Measurements from ENCODE around the gene MTURN. TPM values are rescaled to one million over a fixed set of nuclear protein-coding genes. Genes with fewer than 3 reads are reported as not detected.

Gene MTURN
- total RNA-seq, 2 donors from 2014 or later: 25.8 to 27.3 TPM

DNA sequence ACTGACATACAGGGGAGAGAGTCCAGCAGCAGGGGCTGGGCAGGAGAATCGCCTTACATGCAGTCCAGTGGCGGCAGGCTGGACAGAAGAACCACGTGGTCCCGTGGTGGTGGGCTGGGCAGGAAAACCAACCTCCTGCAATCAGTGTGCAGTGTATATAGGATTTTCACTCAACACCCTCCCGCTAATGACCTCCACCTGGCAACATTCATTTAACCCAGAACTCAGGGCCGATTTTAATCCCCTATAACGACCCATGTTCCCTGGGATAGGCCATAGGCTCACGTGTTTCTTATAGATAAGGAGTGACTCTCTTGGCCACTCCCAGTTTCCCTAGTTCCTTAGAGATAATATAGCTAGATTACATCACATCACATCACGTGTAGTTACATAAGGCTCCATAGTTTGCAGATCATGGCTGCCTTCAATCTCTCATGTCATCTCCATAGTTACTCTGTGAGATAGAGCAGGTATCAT, 19.4 kb downstream of the MTURN start:
- intact Hi-C loops (cut with DNase I): no loop called here
- no peak for ATAC-seq
- DNase-seq: no peak

DNA sequence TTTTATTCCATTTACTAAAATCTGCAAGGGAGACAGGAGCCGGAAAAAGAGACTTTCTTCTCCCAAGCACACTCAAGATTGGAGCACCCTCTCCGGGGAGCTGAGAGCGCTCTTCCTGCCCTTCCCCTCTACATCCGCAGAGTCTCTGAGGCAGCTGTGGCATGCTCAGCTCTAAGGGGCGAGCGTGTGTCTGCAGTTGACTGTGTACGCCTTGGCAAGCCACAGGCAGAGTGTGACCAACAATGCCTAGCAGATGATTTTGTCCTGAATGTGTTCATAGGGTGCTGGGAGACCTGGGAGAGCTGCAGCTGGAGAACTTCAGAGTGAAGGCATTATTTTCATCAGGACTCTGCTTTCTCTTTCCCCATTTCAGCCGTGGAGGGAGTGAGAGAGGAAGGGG, 20.7 kb downstream of the MTURN start:
- intact Hi-C loops (cut with DNase I): no loop called here
- ATAC-seq (no peak), DNase-seq (no peak)

DNA sequence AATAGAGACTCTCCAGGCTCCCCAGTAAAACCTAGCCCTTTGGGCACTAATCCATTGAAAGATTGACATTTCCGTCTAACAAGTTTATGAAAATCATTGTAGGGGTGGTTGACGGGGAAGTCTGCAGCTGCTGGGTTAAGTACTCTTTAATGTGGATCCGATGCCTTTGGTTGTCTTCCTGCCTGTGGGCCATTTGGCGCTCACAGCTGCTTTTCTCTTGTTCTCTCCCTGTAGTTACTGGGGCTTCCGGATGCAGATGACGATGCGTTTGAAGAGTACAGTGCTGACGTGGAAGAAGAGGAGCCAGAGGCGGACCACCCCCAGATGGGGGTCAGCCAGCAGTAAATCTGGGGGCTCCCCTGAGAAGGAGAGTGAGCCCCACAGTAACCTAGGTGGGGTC, 22.4 kb downstream of the MTURN start:
- ATAC-seq (no peak), DNase-seq (no peak)
- intact Hi-C loops (cut with DNase I): no loop called here

DNA sequence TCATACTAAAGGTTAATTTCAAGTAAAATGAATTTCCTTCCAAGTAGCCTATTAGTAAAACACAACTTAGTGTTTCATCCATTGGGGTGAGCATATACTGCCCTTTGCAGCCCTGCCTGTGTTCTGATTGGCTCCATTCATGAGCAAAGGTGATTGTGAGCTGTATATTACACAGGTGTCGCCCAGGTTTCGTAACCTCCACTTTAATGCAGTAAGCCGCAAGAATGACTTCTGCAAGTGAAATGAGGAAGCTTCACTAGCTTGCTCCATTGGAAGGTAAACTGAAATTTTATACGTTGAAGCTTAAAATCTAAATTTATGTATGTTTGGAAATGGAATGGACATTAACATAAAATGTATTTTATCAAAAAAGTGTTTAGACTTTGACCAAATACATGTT, 24.4 kb downstream of the MTURN start:
- ATAC-seq (no peak), DNase-seq (no peak)
- intact Hi-C loops (cut with DNase I): no loop called here

DNA sequence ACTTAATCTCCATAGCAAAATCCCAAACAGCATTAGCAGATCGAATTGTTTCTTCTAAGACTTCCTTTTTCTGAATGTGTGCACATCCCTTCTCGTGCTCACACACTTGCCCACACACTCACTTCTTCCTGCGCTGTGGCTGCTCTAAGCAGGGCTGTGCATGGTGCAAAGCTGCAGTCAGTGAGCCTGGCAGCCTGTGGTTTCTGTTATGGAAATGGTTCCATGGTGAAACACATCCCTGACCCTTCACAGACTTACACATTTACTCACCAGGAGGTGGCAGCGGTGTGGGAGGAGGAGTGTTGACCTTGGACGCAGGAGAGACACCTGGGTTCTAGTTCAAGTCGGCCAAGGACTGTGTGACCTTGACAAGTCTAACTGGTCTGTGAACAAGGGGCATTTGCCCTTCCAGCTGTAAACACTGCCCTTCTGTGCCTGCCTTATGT, 24.9 kb downstream of the MTURN start:
- ATAC-seq: peak; percentile 49 to 52
- DNase-seq: no peak

DNA sequence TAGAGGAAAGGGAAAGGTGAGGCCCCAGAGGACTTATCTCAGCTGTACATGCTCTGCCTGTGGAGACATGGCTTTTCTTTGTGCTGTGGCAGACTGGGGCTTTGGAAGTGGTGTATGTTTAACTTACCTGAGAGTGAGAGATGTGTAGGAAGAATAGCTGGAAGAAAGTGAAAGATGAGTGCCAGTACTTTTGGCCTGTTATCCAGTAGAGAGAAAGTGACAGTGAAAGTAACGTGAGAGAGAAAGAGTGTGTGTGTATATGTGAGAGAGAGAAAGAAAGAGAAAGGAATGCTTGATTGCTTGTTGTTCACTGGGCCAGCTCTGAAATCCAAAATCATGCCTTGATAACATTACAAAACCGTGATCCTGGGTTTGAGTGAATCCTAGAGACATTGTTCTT, 25.5 kb downstream of the MTURN start:
- DNase-seq: no peak
- intact Hi-C loops (cut with DNase I): loop anchor here (5.0 to 10.0 kb wide), 2 partner anchors 264 to 407 kb away; no protein-coding TSS in a partner anchor
- no peak for ATAC-seq

More for the DNA sequence above, 24.9 kb downstream of the MTURN start:
- intact Hi-C loops (cut with DNase I): loop anchor here (5.0 to 10.0 kb wide), 2 partner anchors 265 to 408 kb away; no protein-coding TSS in a partner anchor

DNA sequence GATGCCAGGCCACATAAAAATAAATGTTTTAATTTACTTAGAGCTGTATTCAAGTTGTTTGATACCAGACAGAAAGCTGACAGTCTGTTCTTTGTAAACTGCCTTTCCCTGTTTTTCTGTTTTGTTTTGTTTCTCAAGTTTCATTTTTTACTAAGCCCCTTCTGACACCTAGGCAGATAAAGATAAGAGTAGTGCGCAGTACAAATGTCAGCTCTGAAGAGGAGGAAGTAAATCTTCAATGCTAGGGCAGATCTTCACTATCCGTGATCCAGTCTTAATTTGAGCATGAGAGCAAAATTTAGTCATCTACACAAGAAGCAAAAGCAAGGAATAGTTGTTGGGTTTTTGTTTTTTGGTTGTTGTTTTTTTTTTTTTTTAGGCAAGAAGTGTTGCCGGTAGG, 27.3 kb downstream of the MTURN start:
- intact Hi-C loops (cut with DNase I): loop anchor here (5.0 to 10.0 kb wide), 2 partner anchors 263 to 405 kb away; no protein-coding TSS in a partner anchor
- DNase-seq (no peak), ATAC-seq (no peak)

DNA sequence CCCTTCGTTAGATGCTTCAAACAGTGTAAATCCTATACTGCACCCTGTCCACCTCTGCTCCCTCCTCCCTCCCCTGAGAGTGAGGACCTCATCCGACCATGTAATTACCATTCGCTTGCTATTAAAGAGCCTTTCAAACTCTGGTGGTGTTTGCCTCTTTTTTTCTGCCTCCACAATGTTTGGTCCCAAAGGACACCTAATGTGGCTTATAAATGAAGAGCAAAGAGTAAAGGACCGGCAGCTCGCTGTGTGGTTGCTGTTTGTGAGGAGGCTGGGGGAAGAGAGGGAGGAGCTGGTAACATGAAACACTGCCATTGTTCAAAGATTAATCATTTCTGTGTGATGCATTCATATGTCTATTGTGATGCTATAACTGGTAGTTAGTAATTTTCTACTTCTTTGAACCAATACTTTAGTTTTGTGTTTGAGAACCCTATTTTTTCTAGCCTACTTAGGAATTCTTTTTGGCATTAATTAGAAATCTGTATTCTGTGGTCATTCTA, 27.9 kb downstream of the MTURN start:
- ATAC-seq (no peak), DNase-seq (no peak)
- intact Hi-C loops (cut with DNase I): loop anchor here (5.0 to 10.0 kb wide), 2 partner anchors 262 to 405 kb away; no protein-coding TSS in a partner anchor

DNA sequence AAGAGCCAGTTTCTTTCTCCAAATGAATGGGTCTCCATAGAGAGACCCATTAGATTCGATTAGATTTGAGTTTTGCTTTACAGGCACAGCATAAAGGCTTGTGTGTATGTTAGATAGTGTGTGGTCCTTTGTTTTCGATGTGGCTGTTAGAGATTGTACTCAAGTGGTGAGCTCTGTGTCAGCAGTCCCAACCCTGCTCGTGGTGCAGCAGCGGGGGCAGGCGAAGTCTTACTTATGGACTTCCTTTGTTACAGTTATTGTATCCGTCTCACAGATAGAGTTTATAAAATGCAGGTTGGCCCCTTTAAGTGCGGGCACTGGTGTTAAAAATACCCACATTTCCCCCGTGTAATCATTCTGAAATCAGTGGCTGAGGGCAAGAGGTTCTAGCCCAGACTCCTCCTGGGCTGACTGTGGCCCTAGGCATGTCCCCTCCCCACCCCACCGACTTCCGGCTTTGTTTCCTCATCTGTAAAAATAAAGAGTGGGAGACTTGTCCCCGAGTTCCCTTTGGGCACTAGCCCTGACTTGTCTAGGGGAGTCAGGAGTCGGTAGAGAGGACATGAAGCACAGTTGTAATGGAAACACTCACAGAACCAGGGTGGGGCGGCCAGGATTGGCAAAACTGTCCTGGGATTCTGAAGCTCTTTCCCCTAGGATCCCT, 28.6 kb downstream of the MTURN start:
- DNase-seq (peak; percentile 47), ATAC-seq (peak; percentile 29 to 45)
- intact Hi-C loops (cut with DNase I): loop anchor here (5.0 to 10.0 kb wide), 2 partner anchors 261 to 404 kb away; no protein-coding TSS in a partner anchor

DNA sequence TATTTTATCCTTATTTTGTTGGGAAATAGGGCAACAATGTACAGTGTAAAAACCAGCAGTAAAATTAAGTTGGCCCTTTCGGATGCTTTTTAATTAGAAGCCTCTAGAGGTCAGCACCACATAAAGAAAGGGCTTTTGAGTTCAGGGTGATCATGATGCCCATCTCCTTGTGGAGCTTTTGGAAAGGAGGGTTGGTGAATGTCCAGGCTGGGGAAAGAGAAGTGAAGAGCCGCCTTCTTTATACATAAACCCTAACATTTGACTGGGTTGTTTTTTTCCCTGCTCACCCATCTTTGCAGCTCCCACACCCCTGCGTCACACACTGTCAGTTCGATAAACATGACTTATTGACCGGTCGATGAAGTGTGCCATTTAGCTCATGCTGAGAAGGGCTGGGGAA, 29.8 kb downstream of the MTURN start:
- intact Hi-C loops (cut with DNase I): loop anchor here (5.0 to 10.0 kb wide), 2 partner anchors 260 to 403 kb away; no protein-coding TSS in a partner anchor
- peak; percentile 60 to 74 for ATAC-seq
- no peak for DNase-seq

DNA sequence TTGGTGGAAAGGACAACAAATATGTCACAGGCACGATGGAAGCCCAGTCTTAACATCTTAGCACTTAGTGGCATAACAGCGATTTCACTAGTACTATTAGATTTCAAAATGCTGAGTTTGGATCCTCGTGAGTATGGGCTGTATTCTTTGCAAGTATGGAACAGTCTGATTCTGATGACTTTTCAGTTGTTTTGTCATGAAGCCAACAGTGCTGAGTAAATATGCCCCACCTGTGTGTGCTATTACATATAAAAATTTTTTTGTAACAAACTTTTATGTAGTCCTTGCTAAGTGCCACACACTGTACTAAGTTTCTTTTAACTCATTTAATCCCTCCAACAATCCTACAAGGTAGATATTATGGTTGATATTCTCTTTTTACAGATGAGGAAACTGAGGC, 30.8 kb downstream of the MTURN start:
- intact Hi-C loops (cut with DNase I): loop anchor here (5.0 to 10.0 kb wide), 2 partner anchors 247 to 259 kb away; no protein-coding TSS in a partner anchor
- ATAC-seq (no peak), DNase-seq (no peak)

DNA sequence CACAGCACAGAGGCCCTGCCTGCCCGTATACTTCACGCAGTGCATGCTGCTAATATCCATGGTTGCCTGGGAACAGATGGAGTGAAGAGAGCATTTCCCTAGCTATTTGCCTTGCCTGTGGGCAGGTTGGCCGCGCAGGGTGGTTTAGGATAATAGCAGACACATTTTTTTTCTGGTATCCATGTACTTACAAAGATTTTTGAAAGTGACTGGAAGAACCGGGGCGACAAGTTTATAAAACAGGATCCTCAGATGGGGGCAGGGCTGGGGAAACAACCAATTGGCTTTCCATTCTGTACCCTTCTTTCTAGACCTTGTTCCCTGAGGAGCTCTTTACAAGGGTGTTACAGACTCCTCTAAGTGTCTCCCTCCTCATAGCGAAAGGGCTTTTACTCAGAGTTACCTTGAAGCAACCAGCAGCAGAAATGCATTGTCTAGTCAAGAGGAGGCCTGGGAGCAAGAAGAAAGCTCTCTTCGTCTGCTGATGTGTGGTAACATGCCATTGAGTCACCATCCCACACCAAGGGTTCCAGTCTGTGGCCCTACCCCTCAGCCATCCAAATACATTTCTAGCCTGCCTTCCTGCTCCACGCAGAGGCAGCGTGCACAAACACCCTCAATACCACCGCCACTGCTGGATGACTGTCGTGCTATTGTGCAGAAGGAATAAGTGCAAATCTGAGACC, 31.5 kb downstream of the MTURN start:
- intact Hi-C loops (cut with DNase I): loop anchor here (5.0 to 10.0 kb wide), 2 partner anchors 246 to 259 kb away; no protein-coding TSS in a partner anchor
- no peak for DNase-seq
- no peak for ATAC-seq

DNA sequence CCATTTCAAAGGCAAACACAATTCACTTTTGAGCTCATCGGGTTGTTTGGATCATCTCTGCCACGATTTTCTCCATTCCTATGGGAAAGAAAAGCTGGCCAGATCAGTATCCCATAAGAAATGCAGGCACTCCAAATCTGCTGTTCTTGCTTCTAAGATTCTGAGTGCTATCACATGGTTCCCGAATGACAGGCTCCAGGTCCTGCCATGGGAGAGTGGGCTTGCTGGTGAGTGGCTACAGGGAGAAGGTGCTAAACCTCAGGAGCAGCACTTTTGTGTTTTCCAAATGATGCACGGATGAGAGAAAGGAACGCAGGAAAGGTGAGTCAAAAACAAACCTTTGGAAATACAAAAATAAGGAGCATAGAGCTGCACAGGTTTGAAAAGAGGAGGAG, 32.1 kb downstream of the MTURN start:
- DNase-seq (no peak), ATAC-seq (no peak)
- intact Hi-C loops (cut with DNase I): loop anchor here (5.0 to 10.0 kb wide), 2 partner anchors 245 to 258 kb away; no protein-coding TSS in a partner anchor

DNA sequence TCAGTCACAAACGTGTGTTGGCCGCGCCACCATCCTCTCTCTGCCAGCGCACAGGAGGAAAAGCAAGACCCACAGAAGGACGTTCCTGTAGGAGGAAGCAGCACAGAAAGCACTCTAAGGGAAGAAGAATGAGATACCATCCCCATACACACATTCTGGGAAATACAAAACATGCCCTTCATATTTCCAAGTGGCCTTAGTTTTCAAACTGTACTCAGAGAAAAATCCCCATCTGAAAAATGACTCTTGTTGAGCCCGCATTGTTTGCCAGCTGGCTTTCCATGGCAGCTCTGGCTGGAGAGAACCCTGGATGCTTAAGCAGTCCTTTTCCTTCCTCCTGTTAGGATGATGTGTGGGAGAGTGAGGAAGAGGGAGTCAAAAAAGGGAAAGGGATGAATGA, 33.1 kb downstream of the MTURN start:
- DNase-seq (no peak), ATAC-seq (no peak)
- intact Hi-C loops (cut with DNase I): loop anchor here (5.0 to 10.0 kb wide), 2 partner anchors 244 to 257 kb away; no protein-coding TSS in a partner anchor

DNA sequence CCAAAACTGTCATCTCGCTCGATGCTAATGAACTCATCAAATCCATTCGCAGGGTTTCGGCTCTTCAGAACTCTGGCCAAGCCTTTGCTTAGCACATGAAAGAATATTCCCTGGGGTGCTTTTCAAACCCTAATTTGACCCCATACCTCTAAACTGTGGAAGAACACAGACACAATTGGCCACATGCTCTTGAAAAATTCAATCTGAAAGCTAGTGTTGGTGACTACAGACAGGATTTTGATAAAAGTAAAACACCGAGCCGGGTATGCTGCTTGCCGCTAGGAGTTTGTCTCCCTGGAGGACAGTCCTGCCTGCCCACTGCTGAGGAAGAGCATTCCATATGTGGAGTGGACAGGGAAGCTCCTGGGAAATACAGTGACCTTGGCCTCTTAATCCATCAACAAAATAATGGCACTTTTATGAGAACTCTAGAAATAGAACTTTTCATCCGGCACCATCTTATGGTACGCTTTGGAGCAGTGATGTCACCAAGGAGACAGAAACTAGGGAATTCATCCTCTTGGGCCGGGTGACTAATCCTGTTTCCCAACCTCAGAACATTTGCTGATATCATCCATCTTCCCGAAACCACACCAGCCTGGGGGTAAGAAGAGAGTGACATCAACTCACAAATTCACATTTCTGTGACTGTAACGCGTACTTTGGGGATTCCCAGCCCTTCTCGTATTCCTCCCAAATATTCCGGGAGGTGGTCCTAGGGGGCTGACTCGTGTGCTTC, 34.2 kb downstream of the MTURN start:
- DNase-seq: no peak
- intact Hi-C loops (cut with DNase I): loop anchor here (5.0 to 10.0 kb wide), 2 partner anchors 243 to 256 kb away; no protein-coding TSS in a partner anchor

DNA sequence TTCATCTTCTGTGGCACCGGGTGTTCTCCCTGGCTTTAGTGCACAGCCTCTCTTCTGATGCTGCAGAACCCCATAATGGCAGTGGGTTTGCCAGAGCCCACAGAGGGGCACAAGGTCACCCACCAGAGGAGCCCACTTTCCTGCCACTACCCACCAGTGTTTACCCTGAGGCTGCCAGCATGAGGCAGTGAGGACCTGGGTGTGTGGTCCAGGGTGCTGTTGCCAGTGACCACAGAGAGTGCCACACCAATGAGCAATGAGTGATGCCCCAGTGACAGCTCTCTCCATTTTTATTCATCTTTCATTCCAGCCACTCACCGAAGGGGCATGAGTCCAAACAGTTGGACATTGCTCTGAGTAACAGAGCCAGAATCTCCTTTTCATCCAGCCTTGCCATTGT, 34.8 kb downstream of the MTURN start:
- intact Hi-C loops (cut with DNase I): loop anchor here (5.0 to 10.0 kb wide), 2 partner anchors 243 to 255 kb away; no protein-coding TSS in a partner anchor
- DNase-seq (no peak), ATAC-seq (no peak)

More for the DNA sequence above, 34.2 kb downstream of the MTURN start:
- peak in 1 of 2 donors; percentile 28 for ATAC-seq

DNA sequence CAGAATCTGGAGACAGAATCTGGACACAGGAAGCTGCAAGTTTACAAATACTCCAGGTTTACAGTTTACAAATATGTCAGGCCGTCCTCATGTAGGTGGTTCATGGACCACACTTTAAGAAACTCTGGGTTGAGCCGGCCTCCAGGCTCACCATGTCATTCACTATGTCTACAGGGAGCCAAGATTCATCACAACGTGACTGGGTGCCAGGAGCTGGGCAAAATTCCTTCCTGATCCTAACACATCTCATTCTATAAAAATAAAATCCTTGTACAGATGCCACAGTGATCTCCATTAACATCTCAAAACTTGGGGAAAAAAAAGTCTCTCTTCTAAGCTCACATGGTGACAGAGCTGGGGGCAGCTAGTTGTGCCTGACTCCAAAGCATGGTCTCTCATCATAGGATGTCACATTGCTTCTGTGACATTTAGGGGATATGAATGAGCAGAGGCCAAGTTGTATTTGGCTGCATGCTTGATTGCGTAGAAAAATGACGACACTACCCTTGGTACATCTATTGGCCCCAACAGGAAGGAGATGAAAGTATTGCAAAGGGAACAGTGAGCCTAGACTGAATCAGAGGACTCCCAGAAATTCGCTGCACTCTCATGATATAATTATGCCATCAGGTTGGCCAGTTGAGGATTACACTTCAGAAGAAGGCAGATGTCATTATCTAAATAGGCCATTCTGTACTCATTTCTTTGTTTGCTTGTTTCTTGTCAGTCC, 35.9 kb downstream of the MTURN start:
- DNase-seq (no peak), ATAC-seq (no peak)
- intact Hi-C loops (cut with DNase I): loop anchor here in 1 of 2 donors (10.0 kb wide), 1 partner anchor 74 kb away; no protein-coding TSS in a partner anchor

Measured in left cardiac atrium (tissue), 4 donors.